ENCODE data around the gene FES.

Gene FES

GRCh38 chr15:90930861-90931574, 46.7 kb downstream of the FES start:
- DNase-seq (ENCODE audit: low spot score), result no peak

DNA sequence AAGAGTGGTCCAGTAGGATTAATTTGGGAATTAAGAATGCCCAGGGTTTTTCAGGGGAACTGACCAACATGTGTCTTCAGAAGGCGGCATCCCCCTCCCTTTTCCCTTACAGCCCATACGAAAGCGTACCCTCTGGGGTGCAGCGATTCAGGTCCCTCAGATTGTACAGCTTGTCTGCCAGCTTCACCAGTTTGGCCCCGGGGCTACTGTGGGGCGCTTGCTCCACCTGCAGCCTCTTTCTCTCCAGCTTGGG, 47.2 kb downstream of the FES start:
- no peak for DNase-seq (ENCODE audit: low spot score)

DNA sequence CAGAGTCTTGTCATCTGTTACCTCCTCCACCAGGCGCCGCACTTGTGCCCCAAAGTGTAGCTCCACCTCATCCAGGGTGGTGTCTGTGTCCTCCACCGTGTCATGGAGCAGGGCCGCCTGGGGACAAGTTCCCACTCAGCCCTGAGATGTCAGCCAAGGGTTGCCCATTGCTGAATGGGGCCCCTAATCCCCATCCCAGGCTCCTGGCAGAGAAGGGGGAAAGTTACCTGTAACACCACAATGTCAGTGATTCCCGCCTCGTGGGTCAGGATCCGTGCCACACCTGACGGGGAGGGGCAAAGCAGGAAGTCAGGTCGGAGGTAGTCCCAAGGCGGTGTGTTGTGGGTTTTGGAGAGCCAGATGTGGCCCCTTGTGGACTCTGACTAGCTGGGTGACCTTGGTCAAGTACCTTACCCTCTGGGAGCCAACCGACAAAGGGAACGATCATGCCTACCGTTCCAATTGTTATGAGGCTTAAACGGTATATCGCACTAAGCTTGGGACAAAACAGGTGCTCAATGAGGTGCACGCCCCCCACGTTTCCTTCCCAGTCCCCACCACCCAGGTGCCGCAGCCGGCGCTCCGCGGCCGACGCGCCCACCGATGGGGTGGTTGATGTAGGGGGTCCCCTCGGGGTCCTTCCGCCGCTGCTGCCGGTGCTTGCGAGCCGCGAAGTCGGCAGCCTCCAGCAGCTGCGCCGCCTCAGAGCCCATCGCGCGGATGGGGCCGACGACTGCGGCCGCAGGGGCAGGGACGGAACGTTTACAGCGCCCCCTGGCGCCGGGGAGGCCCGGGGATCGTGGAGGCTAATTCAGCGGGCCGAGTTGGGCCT, 47.7 kb downstream of the FES start, which contains the start of gene HDDC3:
HDDC3 (minus strand) TSS at position 722 of the 832 bp plus-strand sequence; CDS start at position 713, 9 bp downstream.
- DNase-seq (ENCODE audit: low spot score), result peak; percentile 95

GRCh38 chr15:90932660-90932991, 48.3 kb downstream of the FES start:
- DNase-seq (ENCODE audit: low spot score), result no peak

- DNase-seq (ENCODE audit: low spot score), result no peak
These were observed 49.0 kb downstream of the FES start for GRCh38 chr15:90933301-90933700.

DNA sequence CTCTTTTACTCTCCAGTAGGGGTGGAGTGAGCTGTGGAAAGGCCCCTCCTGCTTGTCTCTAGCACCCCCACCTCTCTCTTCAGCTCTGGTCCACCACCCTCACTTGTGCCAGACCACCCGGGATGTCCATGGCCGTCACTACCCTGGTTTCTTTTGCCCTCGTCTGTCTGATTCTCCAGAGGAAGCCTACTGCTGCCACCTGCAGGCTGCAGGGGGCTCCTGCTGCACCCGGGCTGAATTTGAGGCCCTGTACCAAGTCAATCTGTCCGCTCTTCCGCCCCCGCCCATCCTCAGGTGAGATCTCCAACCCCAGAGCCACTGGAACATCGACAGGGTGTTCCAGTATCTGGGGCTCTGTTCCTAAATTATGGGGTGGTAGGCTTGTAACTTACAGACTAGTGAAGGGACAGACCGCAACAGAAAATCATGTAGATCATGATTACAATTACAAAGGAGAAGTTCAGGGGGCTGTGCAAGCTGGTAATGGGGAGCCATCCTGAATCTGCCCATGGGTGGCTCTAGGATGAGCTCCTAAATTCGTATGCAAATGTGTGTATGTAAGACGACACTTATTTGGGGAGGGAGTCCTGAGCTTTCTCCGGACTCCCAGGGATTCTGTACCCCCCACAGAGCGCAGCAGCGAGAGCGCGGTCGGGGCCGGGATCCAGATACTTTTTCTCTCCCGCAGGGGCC, 50.1 kb downstream of the FES start:
- DNase-seq (ENCODE audit: low spot score), result peak; percentile 95

- DNase-seq (ENCODE audit: low spot score), result peak; percentile 98
These were observed 50.8 kb downstream of the FES start, which contains the start of gene UNC45A for GRCh38 chr15:90934949-90935751. TSS of gene UNC45A (plus strand) at chr15:90935285. CDS start at chr15:90935325, 40 bp downstream.

- no peak for DNase-seq (ENCODE audit: low spot score)
These were observed 52.5 kb downstream of the FES start for GRCh38 chr15:90936823-90937222.

- DNase-seq (ENCODE audit: low spot score), result no peak
These were observed 54.0 kb downstream of the FES start for GRCh38 chr15:90938261-90938660.

- no peak for DNase-seq (ENCODE audit: low spot score)
These were observed 55.5 kb downstream of the FES start for GRCh38 chr15:90939756-90940155.

- DNase-seq (ENCODE audit: low spot score), result no peak
These were observed 56.7 kb downstream of the FES start for GRCh38 chr15:90941038-90941437.

- no peak for DNase-seq (ENCODE audit: low spot score)
These were observed 58.2 kb downstream of the FES start for GRCh38 chr15:90942354-90943120.

- no peak for DNase-seq (ENCODE audit: low spot score)
These were observed 60.8 kb downstream of the FES start for GRCh38 chr15:90945091-90945490.
